H1 (cell line): ENCODE measurements around the gene ZDHHC23. TPM values are rescaled to one million over a fixed set of nuclear protein-coding genes. Genes with fewer than 3 reads are reported as not detected.

Experiments used
- CTCF ChIA-PET: fragments of 300-600 bp; sonication (Branson Sonifier 250); formaldehyde crosslinking; loops from one replicate; lab custom pipeline; 2021; ENCODE audit not compliant: partially characterized antibody; lab: Charles Lee
- POLR2A ChIA-PET: fragments of 300-600 bp; sonication (Branson Sonifier 250); formaldehyde crosslinking; loops from one replicate; lab custom pipeline; 2021; ENCODE audit warnings: inconsistent platforms; ENCODE audit not compliant: partially characterized antibody; lab: Charles Lee
- DNase-seq, 2 experiments: peaks; one replicate each; pipeline versions ENCODE4 v3.0.0 to v3.0.0-alpha.2; 2010 to 2022; ENCODE audit warnings: low spot score in 2 of 2, low read depth in 1 of 2, mixed read lengths in 1 of 2
- FAIRE-seq: peaks from 2 replicates; lab custom pipeline; 2011; peaks lifted over from hg19 to GRCh38; lab: Jason Lieb, UNC
- H2AFZ ChIP-seq: 2 replicates; pipeline ENCODE4 v1.8.1; 2012; ENCODE audit warnings: low read length, inconsistent platforms
- H2AK5ac ChIP-seq: 2 replicates; pipeline ENCODE4 v1.6.1; 2013; ENCODE audit warnings: low read depth, low read length
- H2BK120ac ChIP-seq: replicated peaks from 2 replicates; pipeline ENCODE3; 2013; ENCODE audit warnings: low read depth, low read length, inconsistent platforms
- H2BK12ac ChIP-seq: 2 replicates; pipeline ENCODE4 v1.6.1; 2013; ENCODE audit warnings: low read depth, low read length
- H2BK15ac ChIP-seq: 2 replicates; pipeline ENCODE4 v1.6.1; 2013; ENCODE audit warnings: low read length
- H2BK20ac ChIP-seq: 2 replicates; pipeline ENCODE4 v1.6.1; 2013; ENCODE audit warnings: low read length
- H2BK5ac ChIP-seq: 2 replicates; pipeline ENCODE4 v1.6.1; 2013; ENCODE audit warnings: low read depth, low read length
- H3K14ac ChIP-seq: 2 replicates; pipeline ENCODE4 v1.6.1; 2013; ENCODE audit warnings: inconsistent platforms; ENCODE audit not compliant: insufficient read length
- H3K18ac ChIP-seq: 2 replicates; pipeline ENCODE4 v1.6.1; 2013; ENCODE audit warnings: low read length; ENCODE audit errors: extremely low read depth
- H3K23ac ChIP-seq: 2 replicates; pipeline ENCODE4 v1.6.1; 2013; ENCODE audit warnings: inconsistent platforms; ENCODE audit not compliant: insufficient read length
- H3K23me2 ChIP-seq: 2 replicates; pipeline ENCODE4 v1.6.1; 2013; ENCODE audit warnings: low read depth, low read length
- H3K27ac ChIP-seq: 2 replicates; pipeline ENCODE4 v1.6.1; 2011; ENCODE audit warnings: low read depth, low read length, inconsistent platforms
- H3K27me3 ChIP-seq, 4 experiments: replicated peaks in 1 of 4; 1 replicate in 1 of 4; 2 replicates in 3 of 4; pipeline versions ENCODE4 v1.6.1 to v1.8.1; 2011 to 2013; ENCODE audit warnings: low read length in 3 of 4, mild to moderate bottlenecking in 3 of 4, inconsistent platforms in 2 of 4, mixed read lengths in 2 of 4, moderate library complexity in 1 of 4; ENCODE audit not compliant: control insufficient read depth in 3 of 4, insufficient read depth in 3 of 4; ENCODE audit errors: extremely low read depth in 1 of 4
- H3K36me3 ChIP-seq, 4 experiments: 2 replicates each; pipeline versions ENCODE4 v1.6.1 to v1.8.1; 2011 to 2013; ENCODE audit warnings: mild to moderate bottlenecking in 4 of 4, low read length in 3 of 4, moderate library complexity in 2 of 4, control low read depth in 1 of 4, inconsistent platforms in 1 of 4; ENCODE audit not compliant: insufficient read depth in 4 of 4, control insufficient read depth in 2 of 4
- H3K4ac ChIP-seq: replicated peaks from 2 replicates; pipeline ENCODE3; 2013; ENCODE audit warnings: low read length, low read depth, mixed read lengths, inconsistent platforms; ENCODE audit not compliant: insufficient read length
- H3K4me1 ChIP-seq, 4 experiments: replicated peaks in 1 of 4; 1 replicate in 1 of 4; 2 replicates in 3 of 4; pipeline versions ENCODE4 v1.6.1 to v1.8.1; 2011 to 2013; ENCODE audit warnings: low read length in 3 of 4, inconsistent platforms in 2 of 4, mixed read lengths in 1 of 4; ENCODE audit not compliant: insufficient read depth in 4 of 4, control insufficient read depth in 3 of 4
- H3K4me2 ChIP-seq, 2 experiments: 2 replicates each; pipeline versions ENCODE4 v1.6.1 to v1.8.1; 2011 to 2013; ENCODE audit warnings: low read depth in 2 of 2, low read length in 2 of 2, control low read depth in 1 of 2, inconsistent platforms in 1 of 2, mild to moderate bottlenecking in 1 of 2; ENCODE audit not compliant: insufficient read depth in 1 of 2
- H3K4me3 ChIP-seq, 4 experiments: fragments of 200-600, 300-600 bp in 1 of 4; sonication (generic), shearing (Covaris generic), sonication (Bioruptor Twin) in 1 of 4; 2 replicates each; pipeline versions ENCODE4 v1.5.1 to v1.8.1; 2011 to 2016; ENCODE audit warnings: low read length in 4 of 4, low read depth in 3 of 4, control low read depth in 2 of 4, inconsistent platforms in 2 of 4, mild to moderate bottlenecking in 2 of 4, mixed read lengths in 1 of 4, moderate library complexity in 1 of 4; ENCODE audit not compliant: insufficient read depth in 2 of 4; ENCODE audit errors: extremely low read depth in 1 of 4
- H3K56ac ChIP-seq: replicated peaks from 2 replicates; pipeline ENCODE3; 2013; ENCODE audit warnings: low read depth, mild to moderate bottlenecking, mixed read lengths, low read length, inconsistent platforms; ENCODE audit not compliant: insufficient read length
- H3K79me1 ChIP-seq: 2 replicates; pipeline ENCODE4 v1.6.1; 2013; ENCODE audit warnings: low read depth, low read length, control low read depth
- H3K79me2 ChIP-seq, 2 experiments: 2 replicates each; pipeline versions ENCODE4 v1.6.1 to v1.8.1; 2012 to 2013; ENCODE audit warnings: low read length in 2 of 2, mild to moderate bottlenecking in 2 of 2, inconsistent platforms in 1 of 2; ENCODE audit not compliant: insufficient read depth in 2 of 2, control insufficient read depth in 1 of 2
- H3K9ac ChIP-seq, 4 experiments: replicated peaks in 1 of 4; 1 replicate in 1 of 4; 2 replicates in 3 of 4; pipeline versions ENCODE4 v1.6.1 to v1.8.1; 2011 to 2013; ENCODE audit warnings: low read depth in 3 of 4, low read length in 3 of 4, control low read depth in 2 of 4, mild to moderate bottlenecking in 2 of 4, moderate library complexity in 2 of 4, inconsistent platforms in 1 of 4; ENCODE audit errors: extremely low read depth in 1 of 4
- H3K9me3 ChIP-seq, 2 experiments: 2 replicates each; pipeline versions ENCODE4 v1.6.1 to v1.8.1; 2012 to 2013; ENCODE audit warnings: mild to moderate bottlenecking in 2 of 2, moderate library complexity in 2 of 2, control low read depth in 1 of 2, inconsistent platforms in 1 of 2, low read depth in 1 of 2, low read length in 1 of 2, mixed read lengths in 1 of 2; ENCODE audit not compliant: insufficient read depth in 2 of 2
- H4K20me1 ChIP-seq, 2 experiments: replicated peaks in 1 of 2; 2 replicates each; pipeline versions ENCODE3 to v1.8.1; 2011 to 2013; ENCODE audit warnings: inconsistent platforms in 2 of 2, low read length in 2 of 2, mild to moderate bottlenecking in 1 of 2; ENCODE audit not compliant: insufficient read depth in 2 of 2, control insufficient read depth in 1 of 2
- H4K5ac ChIP-seq: 2 replicates; pipeline ENCODE4 v1.6.1; 2013; ENCODE audit warnings: low read length, low read depth, mixed read lengths, inconsistent platforms; ENCODE audit not compliant: insufficient read length
- H4K8ac ChIP-seq: 2 replicates; pipeline ENCODE4 v1.8.0; 2013; ENCODE audit warnings: mild to moderate bottlenecking, moderate library complexity, low read length, inconsistent platforms; ENCODE audit not compliant: insufficient read depth; ENCODE audit errors: extremely low read depth
- H4K91ac ChIP-seq: replicated peaks from 2 replicates; pipeline ENCODE3; 2013; ENCODE audit warnings: low read length, mixed read lengths, inconsistent platforms; ENCODE audit not compliant: insufficient read length
- ATF2 ChIP-seq: IDR thresholded peaks from 2 replicates; pipeline ENCODE4 v1.6.1; 2012; ENCODE audit warnings: low read length, inconsistent platforms
- HDAC6 ChIP-seq: IDR thresholded peaks from one replicate; pipeline ENCODE4 v1.7.1; 2012; ENCODE audit warnings: low read depth, mild to moderate bottlenecking, inconsistent platforms, low read length, moderate library complexity
- POU5F1 ChIP-seq: IDR thresholded peaks from 2 replicates; pipeline ENCODE4 v1.6.1; 2011; ENCODE audit warnings: low read depth, mild to moderate bottlenecking, low read length, moderate library complexity
- SRF ChIP-seq: IDR thresholded peaks from 2 replicates; pipeline ENCODE4 v1.6.1; 2011; ENCODE audit warnings: mild to moderate bottlenecking, low read depth, low read length, moderate library complexity
- USF2 ChIP-seq: IDR thresholded peaks from 2 replicates; pipeline ENCODE4 v1.6.1; 2011; ENCODE audit warnings: low read length, improper control_type of control experiment
- WGBS, 2 experiments: shearing (Covaris generic) in 1 of 2; methylation state at CpG; one replicate each; pipeline versions ENCODE4 v1.1.6 to v1.1.7; 2013 to 2015; ENCODE audit warnings: low lambda C conversion rate in 2 of 2, mixed read lengths in 2 of 2, inconsistent platforms in 1 of 2, low coverage in 1 of 2, missing lambda C conversion rate in 1 of 2; ENCODE audit not compliant: insufficient replicate concordance in 2 of 2, insufficient coverage in 1 of 2, insufficient read length in 1 of 2; ENCODE audit errors: extremely low coverage in 1 of 2, missing lambda C conversion rate in 1 of 2; 5-methylcytosine and 5-hydroxymethylcytosine counted together
- polyA plus RNA-seq, 7 experiments: library from polyadenylated mRNA; depleted of rRNA in 3 of 7; stranded (reverse) in 5 of 7; unstranded in 2 of 7; fragments of >200 nt in 5 of 7; fragments of 200-250 nt in 2 of 7; gene quantifications; 1 replicate in 5 of 7; 2 replicates in 1 of 7; 4 replicates in 1 of 7; pipeline versions ENCODE4 v1.2.1 to v1.2.3, GENCODE V29; 2011 to 2013; ENCODE audit warnings: missing spikeins in 2 of 7, mixed read lengths in 2 of 7
- total RNA-seq: library from RNA; stranded (reverse); fragmentation: NEBNext Ultra II Directional; extraction: Animal tissue kit (Norgen Biotek cat#: 25700); gene quantifications from 2 replicates; pipeline ENCODE4 v1.2.1, GENCODE V29; 2021

ZDHHC23 gene
- total and polyA plus RNA-seq, 2 of the 8 experiments (the other 6 are each of a cell fraction or from before 2014, with no cell fraction given), result 6.2 to 15.7 TPM

GRCh38 chr3:113983544-113983943 is 35.7 kb downstream of the ZDHHC23 start:
- CTCF ChIA-PET, result interaction anchor here (1.0 to 1.2 kb wide), 2 partner anchors 21 to 568 kb away, joined by 3 read pairs; no protein-coding TSS in a partner anchor
- TF ChIP-seq POU5F1, result no peak
- TF ChIP-seq HDAC6, result no peak
- TF ChIP-seq USF2, result no peak
- no peak for TF ChIP-seq ATF2
- no peak for TF ChIP-seq SRF

More at GRCh38 chr3:113983544-113983943, 35.7 kb downstream of the ZDHHC23 start:
- 91% methylated on average over 3 of the region's 3 CpGs; no CpG with 5 or more reads in 1 of the 2 experiments for WGBS, 2 experiments
- Histone ChIP-seq H4K8ac (no peak overlapping the region; the same call in 1 of the 2 replicates), H3K36me3 (no peaks in the 10 kb centered on the region), H2BK5ac (no peak overlapping the region), H3K79me2 (no peaks in the 10 kb centered on the region), H3K23ac (no peak overlapping the region), H2BK15ac (no peak overlapping the region), H3K18ac (no peak overlapping the region), H4K91ac (no peak overlapping the region), H3K27me3 (no peaks in the 10 kb centered on the region), H3K4me1 (0 out of 7 replicates have a peak, but pooled peaks cover 0 to 2% (median 0%) of the 10 kb centered on the region in 4 experiments), H3K9me3 (no peaks in the 10 kb centered on the region), H2AK5ac (no peak overlapping the region), H3K9ac (no peak overlapping the region), H2AFZ (no peak overlapping the region), H3K14ac (no peak overlapping the region), H2BK120ac (no peak overlapping the region), H3K27ac (no peak overlapping the region), H4K5ac (no peak overlapping the region), H4K20me1 (no peaks in the 10 kb centered on the region), H3K4me3 (no peak overlapping the region), H3K4me2 (no peak overlapping the region), H3K56ac (no peak overlapping the region), H3K23me2 (no peaks in the 10 kb centered on the region), H3K4ac (no peak overlapping the region), H2BK20ac (no peak overlapping the region), H3K79me1 (no peaks in the 10 kb centered on the region), H2BK12ac (no peak overlapping the region)
- FAIRE-seq (no peak), DNase-seq (no peak)
- POLR2A ChIA-PET, result no interaction called here
